ENCODE data around the gene UBE2H.

DNA sequence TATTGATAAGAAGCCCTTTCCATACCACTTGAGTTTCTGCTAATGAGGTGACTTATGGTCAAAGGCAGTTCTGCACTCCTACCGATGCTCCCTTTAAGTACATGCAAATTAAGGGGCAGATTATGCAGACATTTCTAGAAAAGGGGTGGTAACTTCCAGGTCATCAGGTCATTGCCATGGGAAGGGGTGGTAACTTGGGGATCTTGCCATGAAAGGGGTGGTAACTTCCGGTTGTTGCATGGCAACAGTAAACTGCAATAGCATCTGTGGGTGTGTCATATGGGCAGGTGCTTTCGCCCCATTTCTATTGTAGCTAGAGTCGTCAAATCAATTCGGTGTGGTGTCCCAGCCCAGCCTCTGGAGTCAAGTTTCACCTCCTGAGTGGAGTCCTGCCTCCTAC, 150.9 kb downstream of the UBE2H start:
- no peak for TF ChIP-seq NR2C2 (IDR thresholded peaks at IDR 0.05; ENCODE audit: borderline replicate concordance, control insufficient read depth, insufficient read length, low read depth)
- TF ChIP-seq ZZZ3 (IDR thresholded peaks at IDR 0.05; ENCODE audit: control insufficient read depth, insufficient read length, low read depth), result no peak
- TF ChIP-seq, protein P1, sequence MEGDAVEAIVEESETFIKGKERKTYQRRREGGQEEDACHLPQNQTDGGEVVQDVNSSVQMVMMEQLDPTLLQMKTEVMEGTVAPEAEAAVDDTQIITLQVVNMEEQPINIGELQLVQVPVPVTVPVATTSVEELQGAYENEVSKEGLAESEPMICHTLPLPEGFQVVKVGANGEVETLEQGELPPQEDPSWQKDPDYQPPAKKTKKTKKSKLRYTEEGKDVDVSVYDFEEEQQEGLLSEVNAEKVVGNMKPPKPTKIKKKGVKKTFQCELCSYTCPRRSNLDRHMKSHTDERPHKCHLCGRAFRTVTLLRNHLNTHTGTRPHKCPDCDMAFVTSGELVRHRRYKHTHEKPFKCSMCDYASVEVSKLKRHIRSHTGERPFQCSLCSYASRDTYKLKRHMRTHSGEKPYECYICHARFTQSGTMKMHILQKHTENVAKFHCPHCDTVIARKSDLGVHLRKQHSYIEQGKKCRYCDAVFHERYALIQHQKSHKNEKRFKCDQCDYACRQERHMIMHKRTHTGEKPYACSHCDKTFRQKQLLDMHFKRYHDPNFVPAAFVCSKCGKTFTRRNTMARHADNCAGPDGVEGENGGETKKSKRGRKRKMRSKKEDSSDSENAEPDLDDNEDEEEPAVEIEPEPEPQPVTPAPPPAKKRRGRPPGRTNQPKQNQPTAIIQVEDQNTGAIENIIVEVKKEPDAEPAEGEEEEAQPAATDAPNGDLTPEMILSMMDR (IDR thresholded peaks at IDR 0.05 in 2 of 3, conservative IDR thresholded peaks at IDR 0.05 in 1 of 3; ENCODE audit: control insufficient read depth in 2 of 3, extremely low read depth in 1 of 3, insufficient read depth in 1 of 3, low read depth in 3 of 3, low read length in 3 of 3), result no peak
- no peak for TF ChIP-seq NR2F1 (conservative IDR thresholded peaks at IDR 0.05)

Data from GM12878 (cell line).